Cerebellar cortex (tissue), 1 donor: ENCODE data around the gene HSPA12A.

Experiments used
- DNase-seq: peaks from one replicate; pipeline ENCODE4 v3.0.0-alpha.2; 2015; ENCODE audit warnings: low spot score

The HSPA12A gene, protein sequence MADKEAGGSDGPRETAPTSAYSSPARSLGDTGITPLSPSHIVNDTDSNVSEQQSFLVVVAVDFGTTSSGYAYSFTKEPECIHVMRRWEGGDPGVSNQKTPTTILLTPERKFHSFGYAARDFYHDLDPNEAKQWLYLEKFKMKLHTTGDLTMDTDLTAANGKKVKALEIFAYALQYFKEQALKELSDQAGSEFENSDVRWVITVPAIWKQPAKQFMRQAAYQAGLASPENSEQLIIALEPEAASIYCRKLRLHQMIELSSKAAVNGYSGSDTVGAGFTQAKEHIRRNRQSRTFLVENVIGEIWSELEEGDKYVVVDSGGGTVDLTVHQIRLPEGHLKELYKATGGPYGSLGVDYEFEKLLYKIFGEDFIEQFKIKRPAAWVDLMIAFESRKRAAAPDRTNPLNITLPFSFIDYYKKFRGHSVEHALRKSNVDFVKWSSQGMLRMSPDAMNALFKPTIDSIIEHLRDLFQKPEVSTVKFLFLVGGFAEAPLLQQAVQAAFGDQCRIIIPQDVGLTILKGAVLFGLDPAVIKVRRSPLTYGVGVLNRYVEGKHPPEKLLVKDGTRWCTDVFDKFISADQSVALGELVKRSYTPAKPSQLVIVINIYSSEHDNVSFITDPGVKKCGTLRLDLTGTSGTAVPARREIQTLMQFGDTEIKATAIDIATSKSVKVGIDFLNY

DNA sequence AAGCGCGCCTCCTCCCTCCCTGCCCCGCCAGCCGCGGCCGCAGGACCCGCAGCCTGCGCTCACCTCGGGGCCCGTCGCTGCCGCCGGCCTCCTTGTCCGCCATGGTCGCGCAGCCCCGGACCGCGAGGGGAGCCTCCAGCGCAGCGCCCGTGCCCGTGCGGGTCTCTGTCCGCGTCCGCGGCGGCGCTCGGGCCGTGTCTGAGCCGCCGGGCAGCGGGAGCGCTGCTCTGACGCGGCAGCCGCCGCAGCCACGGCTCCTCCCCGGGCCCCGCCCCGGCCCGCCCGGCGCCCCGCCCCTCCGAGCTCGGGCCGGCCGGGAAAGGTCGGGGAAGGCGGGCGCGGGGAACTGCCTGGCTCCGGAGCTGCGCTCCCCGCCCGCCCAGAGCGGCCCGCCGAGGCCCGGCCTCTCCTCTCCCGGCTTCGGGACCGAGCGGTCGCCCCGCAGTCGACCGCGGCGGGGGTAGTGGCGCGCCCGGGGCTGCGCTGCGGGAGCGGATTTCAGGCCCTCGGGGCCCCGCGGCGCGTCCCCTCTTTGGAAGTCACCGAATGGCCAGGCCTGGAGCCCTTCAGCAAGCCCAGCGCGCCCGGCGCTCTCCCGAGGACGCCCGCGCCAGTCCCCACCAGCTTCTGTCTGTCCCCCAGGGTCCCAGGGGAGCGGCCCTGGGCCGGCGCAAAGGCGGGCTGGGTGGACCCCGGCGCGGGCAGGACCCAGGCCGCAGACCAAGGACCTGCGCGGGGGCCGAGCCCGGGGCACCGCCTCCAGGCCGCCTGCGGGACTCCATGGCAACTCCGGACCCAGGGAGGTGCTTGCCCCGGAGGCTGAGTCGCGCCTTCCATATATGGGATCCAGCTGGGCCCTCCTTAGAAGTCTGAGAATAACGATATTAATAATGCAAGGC is at the start of gene HSPA12A:
TSS of gene HSPA12A (minus strand) at position 200 of the 899 bp plus-strand sequence. CDS start at position 103, 97 bp downstream.
- peak; percentile 57 for DNase-seq

DNA sequence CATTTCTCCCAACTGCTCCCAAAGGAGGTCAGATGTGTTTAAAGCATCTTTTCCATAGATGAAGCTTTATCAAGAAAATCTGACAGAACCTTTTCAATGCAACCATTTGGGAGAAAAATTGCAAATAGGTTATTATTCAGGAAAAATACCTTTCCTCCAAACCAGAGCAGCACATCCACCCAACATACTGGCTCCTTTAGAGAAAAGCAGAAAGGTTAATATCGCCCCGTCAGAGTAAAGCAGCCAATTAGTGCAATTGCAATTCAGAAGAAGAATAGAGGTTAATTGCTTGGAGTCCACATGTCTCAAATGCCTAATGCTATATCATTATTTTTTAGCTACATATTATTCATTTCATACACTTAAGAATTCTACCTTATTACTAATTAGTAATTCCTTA is 48.9 kb upstream of the HSPA12A start:
- no peak for DNase-seq

DNA sequence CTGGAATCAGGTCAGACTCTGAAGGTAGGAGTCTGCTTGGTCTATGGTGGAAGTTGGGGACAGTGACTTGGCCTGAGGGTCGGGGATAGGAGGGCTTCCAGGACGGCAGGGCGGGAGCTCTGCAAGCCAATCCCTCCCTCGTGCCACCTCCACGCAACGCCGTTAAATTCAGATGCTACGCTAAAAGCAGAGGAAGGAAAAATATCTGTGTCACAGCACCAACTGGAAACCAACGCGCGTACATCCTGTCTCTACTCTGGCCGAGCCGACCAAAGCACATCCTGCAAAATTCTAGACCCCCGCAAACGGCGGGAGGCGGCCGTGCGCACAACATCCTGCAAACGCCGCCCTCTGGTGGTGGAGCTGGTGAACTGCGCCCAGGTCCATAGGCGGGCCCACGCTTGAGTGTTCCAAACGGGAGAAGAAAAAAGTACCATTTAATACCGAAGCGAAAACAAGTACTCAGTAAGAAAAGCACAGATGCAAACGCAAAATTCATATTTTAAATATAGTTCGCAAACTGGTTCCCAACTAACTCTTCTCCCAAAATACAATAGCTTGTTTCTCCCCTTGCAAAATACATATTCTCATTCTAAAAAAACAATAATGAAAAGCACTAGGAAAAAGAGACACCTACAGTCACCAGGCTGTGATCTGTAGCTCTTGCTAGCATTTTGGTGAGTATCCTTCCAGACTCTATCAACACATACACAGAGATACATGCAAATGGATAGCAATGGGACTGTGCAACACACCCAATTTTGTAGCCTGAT is 45.7 kb upstream of the HSPA12A start:
- DNase-seq, result peak; percentile 70

DNA sequence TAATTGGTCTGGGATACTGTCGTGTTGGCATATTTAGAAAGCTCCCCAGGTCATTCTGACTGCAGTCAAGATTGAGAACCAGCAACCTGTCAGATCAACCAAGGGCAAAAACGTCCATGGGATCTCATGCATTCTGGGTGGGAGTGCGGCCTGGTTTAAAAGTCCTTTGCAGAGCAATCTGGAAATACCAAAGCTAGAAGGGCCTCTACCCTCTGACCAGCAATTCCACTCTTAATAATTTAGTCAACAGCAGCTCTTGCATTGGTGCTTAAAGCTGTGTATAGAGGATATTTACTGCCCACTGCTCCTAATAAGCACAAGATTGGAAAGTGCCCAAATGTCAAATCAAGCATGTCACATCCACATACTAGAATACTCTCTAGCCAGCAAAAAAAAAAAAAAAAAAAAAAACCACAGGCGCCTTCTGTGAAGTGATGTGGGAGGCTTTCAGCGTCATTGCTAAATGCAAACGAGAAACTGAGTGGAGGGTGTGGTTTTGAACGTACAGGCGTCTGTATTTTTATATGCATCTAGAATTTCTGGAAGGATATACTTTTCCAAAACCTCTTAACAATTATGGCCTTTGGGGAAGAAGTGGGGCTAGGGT is 44.8 kb upstream of the HSPA12A start:
- no peak for DNase-seq

DNA sequence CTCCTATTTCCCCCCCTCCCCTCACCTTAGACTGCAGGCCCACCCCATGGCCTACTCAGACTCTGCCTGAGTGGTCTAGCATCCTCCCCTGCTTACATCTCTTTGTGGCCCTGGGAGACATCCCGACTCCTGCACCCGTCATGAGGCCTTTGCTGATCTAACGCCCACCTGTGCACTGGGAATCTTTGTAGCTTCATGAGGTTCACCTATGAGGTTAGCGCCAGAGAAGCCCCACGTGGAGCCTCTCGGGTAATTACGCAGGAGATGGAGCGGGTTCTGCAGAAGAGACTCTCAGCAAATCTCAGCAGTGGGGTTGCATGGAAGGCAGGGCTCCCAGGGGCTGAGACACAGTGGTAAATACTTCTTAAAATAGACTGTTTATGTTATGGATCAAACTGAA is 43.5 kb upstream of the HSPA12A start:
- no peak for DNase-seq

DNA sequence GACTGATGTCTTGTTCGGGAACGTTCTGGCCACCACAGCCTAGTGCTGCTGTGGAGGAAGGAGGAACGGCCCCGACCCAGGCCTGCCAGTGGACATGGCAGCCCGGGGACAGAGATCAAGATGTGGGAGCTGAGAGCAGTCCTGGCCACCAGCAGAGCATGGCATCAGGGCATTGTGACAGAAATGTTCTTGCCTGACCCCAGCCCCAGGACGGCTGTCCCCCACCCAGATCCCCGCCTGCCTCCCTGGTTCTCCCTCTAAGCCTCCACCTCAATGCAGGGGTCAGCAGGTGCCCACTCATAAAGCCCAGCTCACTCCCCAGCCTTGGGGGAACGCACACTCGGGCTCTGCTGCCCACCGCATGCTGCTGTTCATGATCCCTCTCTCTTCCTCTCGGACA is 42.9 kb upstream of the HSPA12A start:
- no peak for DNase-seq

DNA sequence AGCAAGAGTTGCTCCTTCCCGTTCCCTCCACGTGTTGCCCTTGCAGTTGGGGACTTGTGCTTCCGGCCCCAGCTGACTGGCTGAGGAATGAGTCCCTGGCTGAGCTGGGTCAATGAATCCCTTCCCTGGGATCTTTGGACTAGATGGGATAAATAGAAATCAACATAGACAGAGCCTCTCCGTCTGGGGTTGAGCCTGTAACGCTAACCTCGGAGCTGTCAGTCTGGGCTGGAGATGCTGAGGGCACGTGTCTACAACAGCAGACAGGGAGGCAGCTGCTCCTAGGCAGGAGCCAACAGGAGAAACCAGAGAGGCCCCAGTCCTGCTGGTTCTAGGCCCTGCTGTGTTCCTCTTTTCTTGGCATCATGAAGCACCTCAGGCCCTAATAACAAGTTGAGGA is 42.3 kb upstream of the HSPA12A start:
- no peak for DNase-seq

DNA sequence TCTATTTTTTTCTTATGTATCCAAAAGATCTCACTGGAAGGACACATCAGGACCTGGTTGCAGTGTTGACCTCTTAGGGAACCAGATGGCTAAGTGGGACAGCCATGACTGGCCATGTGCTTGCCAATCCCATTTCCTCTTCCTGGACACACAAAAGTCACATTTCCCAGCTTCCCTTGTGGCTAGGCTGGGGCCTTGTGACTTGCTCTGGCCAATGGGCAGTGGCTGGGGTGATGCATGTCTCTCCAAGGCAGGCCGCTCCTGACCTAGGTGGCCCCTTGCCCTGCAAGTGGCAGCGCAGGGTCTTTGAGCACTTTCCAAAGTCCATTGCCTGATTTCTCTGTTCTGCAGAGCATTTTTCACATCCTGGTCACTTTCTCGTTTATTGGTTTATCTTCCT is 41.7 kb upstream of the HSPA12A start:
- no peak for DNase-seq

DNA sequence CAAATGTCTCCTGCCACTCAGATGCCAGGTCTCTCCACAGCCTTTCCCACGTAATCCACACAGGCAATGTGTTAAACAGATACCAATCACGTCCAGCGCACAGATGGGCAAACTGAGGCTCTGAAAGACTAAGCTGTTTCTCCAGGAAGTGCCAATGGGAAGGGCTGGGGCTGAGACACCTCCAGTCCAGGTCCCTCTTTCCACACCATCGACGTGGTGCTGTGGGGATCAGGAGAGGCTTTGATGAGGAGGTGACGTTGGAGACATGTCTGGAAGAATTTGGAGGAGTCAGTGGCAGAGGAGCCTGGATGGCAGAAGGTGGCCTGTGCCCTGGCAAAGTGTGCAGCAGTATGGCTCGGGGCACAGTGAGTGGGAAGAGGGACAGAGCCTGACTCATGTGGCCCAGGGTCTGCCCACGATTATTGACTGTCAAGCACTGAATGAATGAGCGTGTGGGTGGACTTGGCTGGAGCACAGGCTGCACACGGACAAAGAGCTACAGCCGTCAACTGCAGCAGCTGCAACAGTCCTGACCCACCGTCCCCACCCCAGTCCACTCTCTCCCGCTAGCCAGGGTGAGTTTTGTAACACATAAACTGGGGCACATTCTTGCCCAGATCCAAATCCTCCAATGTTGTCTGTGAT is 40.8 kb upstream of the HSPA12A start:
- DNase-seq, result no peak

DNA sequence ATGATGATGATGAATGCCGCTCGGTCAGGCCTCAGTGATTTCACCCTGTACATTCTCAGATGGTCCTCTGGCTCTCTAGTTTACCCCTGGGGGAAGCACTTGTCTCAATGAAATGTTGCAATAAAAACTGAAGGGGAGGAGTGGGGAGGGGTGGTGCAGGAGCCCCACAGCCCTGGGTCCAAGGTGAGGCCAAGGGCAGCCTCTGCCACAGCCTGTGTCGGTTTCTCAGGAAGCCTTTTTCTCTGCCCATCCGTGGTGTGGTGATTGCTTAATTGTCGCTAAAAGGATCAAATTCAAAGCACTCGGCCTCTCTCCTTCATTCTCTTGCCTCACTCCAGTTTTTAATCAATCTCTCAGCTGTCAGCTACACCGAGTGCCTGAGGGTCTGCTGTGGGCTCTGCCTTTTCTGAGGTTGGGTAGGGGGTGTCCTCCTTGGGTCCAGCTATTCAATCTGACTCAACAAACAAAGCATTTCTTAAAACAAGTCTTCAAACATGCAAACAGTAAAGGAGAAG is 39.1 kb upstream of the HSPA12A start:
- no peak for DNase-seq

DNA sequence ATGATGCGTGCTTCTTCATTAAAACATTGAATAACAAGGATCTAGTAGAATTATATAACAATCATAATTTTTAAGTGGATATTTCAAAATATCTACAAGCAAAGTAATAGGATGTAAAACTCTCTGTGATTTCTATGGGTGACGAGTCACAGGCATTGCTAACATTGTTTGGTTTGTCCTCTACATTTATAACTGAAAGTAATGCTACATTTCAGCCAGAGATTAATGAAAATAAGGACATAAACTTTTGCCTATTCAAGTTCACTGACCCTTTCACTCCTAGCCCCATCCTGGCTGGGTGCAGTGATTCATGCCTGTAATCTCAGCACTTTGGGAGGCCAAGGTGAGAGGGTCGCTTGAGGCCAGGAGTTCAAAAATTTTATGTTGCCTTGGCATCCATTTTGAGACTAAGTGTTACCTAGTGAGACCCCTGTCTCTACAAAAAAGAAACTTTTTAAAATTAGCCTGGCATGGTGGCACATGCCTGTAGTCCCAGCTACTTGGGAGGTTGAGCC is 38.4 kb upstream of the HSPA12A start:
- DNase-seq, result no peak

DNA sequence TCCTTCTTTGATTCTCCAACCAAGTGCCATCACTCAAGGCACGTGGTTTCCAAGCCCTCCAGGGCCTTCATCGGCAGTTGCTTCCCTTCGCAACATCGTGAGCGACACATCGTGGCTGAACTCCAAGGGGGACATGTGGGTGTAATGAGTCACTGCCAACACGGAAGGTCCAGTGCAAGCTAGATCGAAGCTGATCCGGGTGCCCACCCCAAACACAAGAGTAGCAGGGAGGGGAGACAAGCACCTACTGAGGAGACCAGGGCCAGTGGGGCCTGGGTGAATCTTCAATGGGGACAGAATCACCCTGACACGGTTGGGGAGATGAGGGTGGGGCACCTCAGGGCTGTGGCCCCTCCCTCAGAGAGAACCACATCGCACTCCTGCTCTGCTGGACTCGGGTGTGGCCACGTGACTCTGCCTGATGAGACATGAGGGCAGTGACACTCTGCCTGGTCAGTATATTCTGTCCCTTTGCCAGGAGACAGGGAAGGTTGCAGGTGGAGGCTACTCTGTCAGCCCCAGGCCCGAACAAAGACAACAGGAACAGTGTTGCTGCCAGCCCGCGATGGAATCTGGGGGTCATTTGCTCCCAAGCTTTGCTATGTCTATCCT is 36.8 kb upstream of the HSPA12A start:
- no peak for DNase-seq

DNA sequence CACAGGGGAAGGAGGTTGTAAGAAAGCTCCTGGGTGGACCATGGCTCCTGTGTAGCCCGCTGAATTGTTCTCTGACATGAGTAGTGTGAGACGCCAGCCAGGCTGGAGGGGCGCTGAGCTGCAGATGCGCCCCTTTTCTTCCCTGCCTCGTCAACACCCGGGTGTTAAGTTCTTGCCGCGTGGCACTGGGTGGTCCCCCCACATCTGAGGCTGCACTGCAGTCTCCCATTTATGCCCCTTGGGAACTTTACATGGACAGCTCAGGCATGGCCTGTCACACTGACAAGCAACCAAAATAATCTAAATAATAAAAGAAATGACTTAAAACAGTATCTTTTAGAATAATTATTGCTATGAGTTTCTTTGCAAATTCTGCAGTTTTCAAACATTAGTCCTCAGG is 34.6 kb upstream of the HSPA12A start:
- DNase-seq, result no peak

DNA sequence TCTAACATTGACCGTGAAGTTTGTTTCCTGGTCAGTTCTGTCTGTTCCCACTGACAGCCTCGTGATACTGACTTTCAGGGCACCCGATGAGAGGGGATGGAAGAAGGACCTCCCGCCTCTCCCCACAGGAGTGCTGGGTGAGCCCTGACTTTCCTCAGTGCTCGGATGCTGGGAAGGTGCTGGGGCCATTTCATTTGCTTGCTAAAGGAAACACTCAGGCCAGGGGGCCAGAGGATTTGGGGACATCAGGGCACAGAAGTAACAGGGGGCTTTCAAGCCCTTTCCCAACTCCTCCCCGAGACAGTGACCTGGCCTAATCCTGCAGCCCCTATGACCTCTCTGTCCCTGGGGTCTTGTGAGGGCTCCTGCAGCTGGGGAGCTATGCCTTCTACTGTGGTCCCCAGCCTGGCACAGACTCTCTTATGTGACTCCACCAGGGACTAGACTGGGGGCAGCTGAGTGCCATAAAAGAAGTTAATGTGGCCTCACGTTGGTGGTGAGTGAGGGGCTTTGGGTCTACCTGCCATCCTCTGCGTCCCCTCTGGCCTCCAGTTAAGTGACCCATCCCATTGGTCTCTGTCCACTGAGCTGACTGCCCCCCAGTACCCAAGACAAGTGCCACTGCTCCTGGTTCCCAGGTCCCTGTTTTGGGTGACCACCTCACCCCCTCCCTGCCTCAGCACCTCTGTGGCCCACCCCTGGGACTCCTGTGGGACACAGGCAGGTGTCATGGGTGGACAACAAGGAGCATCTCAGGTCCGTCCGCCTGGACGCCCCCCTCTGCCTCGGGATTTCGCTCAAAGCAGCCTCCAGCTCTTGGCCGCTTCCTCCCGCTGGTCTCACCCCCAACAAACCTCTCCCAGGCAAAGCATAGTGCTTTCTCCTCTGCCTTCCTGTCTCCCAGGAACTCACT is 33.4 kb upstream of the HSPA12A start:
- DNase-seq, result no peak

DNA sequence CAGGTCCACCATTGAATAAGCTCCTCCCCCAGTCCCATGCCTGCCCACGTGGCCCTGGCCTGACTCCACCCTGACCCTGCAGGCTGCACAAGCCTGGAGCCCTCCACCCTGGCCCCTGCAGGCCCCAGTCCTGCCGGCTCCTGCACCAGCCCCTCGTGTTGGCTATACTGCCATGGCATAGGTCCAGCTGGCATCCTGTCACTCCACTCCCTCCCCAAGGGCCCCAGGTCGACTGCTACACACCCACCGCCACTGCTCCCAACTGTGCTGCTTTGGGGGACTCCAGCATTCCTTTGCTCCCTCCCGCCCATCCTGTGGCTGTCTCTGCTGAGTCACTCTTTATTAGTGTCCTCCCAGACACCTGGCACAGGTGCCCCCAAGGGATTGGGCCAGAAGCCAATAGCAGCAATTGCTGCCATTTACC is 32.4 kb upstream of the HSPA12A start:
- DNase-seq, result no peak

DNA sequence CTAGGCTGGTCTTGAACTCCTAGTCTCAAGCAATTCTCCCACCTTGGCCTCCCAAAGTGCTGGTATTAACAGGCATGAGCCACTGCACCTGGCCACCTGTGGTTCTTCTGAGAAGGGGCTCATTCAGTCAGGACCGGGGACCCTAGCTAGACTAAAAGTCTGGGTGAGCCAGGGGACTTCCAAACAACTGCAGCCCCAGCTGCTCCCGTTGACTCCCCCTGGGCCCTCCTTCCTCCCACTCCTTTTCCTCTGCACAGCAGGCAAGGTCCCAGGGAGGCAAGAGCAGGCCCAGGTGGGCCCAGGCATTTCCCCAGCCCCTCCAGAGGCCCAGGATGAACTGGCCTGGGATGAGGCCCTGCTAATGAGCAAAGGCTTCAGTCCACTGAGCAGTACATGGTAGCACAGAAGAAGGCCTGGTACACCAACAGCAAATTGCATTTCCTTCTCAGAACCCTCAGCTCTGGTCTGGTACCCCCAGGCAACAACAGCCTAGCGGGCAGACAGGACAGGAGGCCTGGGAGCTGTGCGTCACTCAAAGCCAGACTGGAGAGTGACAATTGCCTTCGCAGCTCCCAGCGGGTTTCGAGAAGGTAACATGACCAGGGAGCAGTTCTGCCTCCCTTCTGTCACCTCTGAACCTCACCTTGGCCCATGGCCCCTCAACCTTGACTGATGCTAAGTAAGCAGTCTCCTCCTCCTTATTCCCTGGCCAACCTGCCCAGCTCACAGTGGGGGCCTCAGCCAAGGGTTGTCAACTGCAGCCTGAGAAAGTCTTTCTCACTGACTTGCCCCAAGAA is 30.7 kb upstream of the HSPA12A start:
- no peak for DNase-seq

DNA sequence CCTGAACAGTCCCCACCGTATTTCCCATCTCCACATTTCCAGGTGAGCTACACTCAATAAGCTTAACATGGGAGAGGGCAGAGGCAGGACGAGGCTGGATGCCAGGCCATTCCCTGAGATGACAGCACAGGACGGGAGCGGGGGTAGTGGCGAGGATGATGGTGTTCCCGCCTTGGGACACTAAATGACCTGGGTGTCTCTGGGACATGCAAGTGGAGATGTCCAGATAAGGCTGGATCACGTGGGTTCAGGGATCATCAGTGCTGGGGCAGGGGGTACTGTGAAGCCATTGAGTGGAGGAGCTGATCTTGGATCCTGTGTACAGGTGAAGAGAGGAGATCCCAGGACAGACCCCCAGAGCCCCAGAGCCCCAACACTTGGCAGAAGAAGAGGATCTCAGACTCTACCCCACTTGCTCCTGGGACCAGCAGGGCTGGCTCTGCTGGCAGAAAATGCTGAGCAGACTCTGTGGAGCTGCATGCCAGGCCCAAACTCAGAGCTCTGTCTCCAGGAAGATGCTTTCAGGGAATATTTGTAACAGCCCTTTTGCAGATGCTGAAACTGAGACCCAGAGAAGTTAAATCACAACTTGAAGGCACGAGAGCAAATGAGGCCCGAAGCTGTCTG is 29.7 kb upstream of the HSPA12A start:
- DNase-seq, result no peak
